Mononuclear cell (primary cell): ENCODE results near the gene SLC34A1. TPM values are rescaled to one million over a fixed set of nuclear protein-coding genes. Genes with fewer than 3 reads are reported as not detected.

ENCODE experiments used
- H3K27me3 ChIP-seq: 2 replicates; pipeline ENCODE4 v1.6.0; 2011; ENCODE audit warnings: low read length, control low read depth; ENCODE audit not compliant: insufficient read depth
- H3K4me1 ChIP-seq: 2 replicates; pipeline ENCODE4 v1.5.1; 2011; ENCODE audit warnings: mild to moderate bottlenecking, low read length, control low read depth; ENCODE audit not compliant: insufficient read depth
- H3K4me3 ChIP-seq: 2 replicates; pipeline ENCODE4 v1.5.1; 2011; ENCODE audit warnings: mild to moderate bottlenecking, low read length, moderate library complexity
- H3K9me3 ChIP-seq: 2 replicates; pipeline ENCODE4 v1.5.1; 2011; ENCODE audit warnings: low read depth, mild to moderate bottlenecking, control low read depth, low read length
- total RNA-seq: library from RNA; depleted of rRNA; stranded (reverse); fragments of >200 nt; gene quantifications from one replicate; pipeline ENCODE4 v1.2.3, GENCODE V29; 2012

The SLC34A1 gene
- total RNA-seq, 1 donor = 0.21 TPM

GRCh38 chr5:177385720-177386119 is 1.5 kb downstream of the SLC34A1 start:
- no peaks in the 10 kb centered on the region for H3K9me3 ChIP-seq
- H3K4me1 ChIP-seq = peaks cover 38% of the 10 kb centered on the region
- H3K4me3 ChIP-seq = no peak overlapping the region
- H3K27me3 ChIP-seq = no peaks in the 10 kb centered on the region

- Histone ChIP-seq H3K9me3 (no peaks in the 10 kb centered on the region), H3K4me1 (peaks cover 40% of the 10 kb centered on the region), H3K27me3 (no peaks in the 10 kb centered on the region), H3K4me3 (no peak overlapping the region)
These were observed 2.3 kb downstream of the SLC34A1 start for GRCh38 chr5:177386542-177386941.

- Histone ChIP-seq H3K9me3 (no peaks in the 10 kb centered on the region), H3K4me3 (no peak overlapping the region), H3K27me3 (no peaks in the 10 kb centered on the region), H3K4me1 (peaks cover 40% of the 10 kb centered on the region)
These were observed 3.2 kb downstream of the SLC34A1 start for GRCh38 chr5:177387405-177387804.

- Histone ChIP-seq H3K9me3 (no peaks in the 10 kb centered on the region), H3K27me3 (no peaks in the 10 kb centered on the region), H3K4me1 (peaks cover 51% of the 10 kb centered on the region), H3K4me3 (no peak overlapping the region)
These were observed 4.4 kb downstream of the SLC34A1 start for GRCh38 chr5:177388521-177389052.

GRCh38 chr5:177389241-177390169 is 5.3 kb downstream of the SLC34A1 start:
- Histone ChIP-seq H3K27me3 (no peaks in the 10 kb centered on the region), H3K4me3 (no peak overlapping the region), H3K4me1 (peaks cover 57% of the 10 kb centered on the region), H3K9me3 (no peaks in the 10 kb centered on the region)

- H3K9me3 ChIP-seq = no peaks in the 10 kb centered on the region
- H3K27me3 ChIP-seq = no peaks in the 10 kb centered on the region
- peaks cover 50% of the 10 kb centered on the region for H3K4me1 ChIP-seq
- H3K4me3 ChIP-seq = no peak overlapping the region
These were observed 6.4 kb downstream of the SLC34A1 start for GRCh38 chr5:177390363-177391300.

GRCh38 chr5:177392765-177393164 is 8.5 kb downstream of the SLC34A1 start:
- Histone ChIP-seq H3K4me3 (no peak overlapping the region), H3K27me3 (no peaks in the 10 kb centered on the region), H3K9me3 (no peaks in the 10 kb centered on the region), H3K4me1 (peaks cover 48% of the 10 kb centered on the region)

GRCh38 chr5:177393206-177393765 is 9.1 kb downstream of the SLC34A1 start:
- Histone ChIP-seq H3K27me3 (no peaks in the 10 kb centered on the region), H3K4me3 (no peak overlapping the region), H3K9me3 (no peaks in the 10 kb centered on the region), H3K4me1 (peaks cover 44% of the 10 kb centered on the region)

GRCh38 chr5:177393990-177394389 is 9.8 kb downstream of the SLC34A1 start:
- H3K9me3 ChIP-seq = no peaks in the 10 kb centered on the region
- peaks cover 37% of the 10 kb centered on the region for H3K4me1 ChIP-seq
- H3K27me3 ChIP-seq = no peaks in the 10 kb centered on the region
- no peak overlapping the region for H3K4me3 ChIP-seq

GRCh38 chr5:177396078-177396477 is 11.8 kb downstream of the SLC34A1 start:
- Histone ChIP-seq H3K4me1 (peaks cover 17% of the 10 kb centered on the region), H3K9me3 (no peaks in the 10 kb centered on the region), H3K4me3 (no peak overlapping the region), H3K27me3 (peaks cover 18% of the 10 kb centered on the region)

GRCh38 chr5:177396807-177397206 is 12.6 kb downstream of the SLC34A1 start:
- Histone ChIP-seq H3K4me1 (peaks cover 17% of the 10 kb centered on the region), H3K27me3 (peaks cover 26% of the 10 kb centered on the region)

GRCh38 chr5:177397875-177398390 is 13.7 kb downstream of the SLC34A1 start:
- Histone ChIP-seq H3K4me1 (peaks cover 23% of the 10 kb centered on the region), H3K4me3 (no peak overlapping the region), H3K9me3 (no peaks in the 10 kb centered on the region), H3K27me3 (peaks cover 37% of the 10 kb centered on the region)

More at GRCh38 chr5:177396807-177397206, 12.6 kb downstream of the SLC34A1 start:
- no peak overlapping the region for H3K4me3 ChIP-seq
- H3K9me3 ChIP-seq = no peaks in the 10 kb centered on the region

- Histone ChIP-seq H3K4me1 (peaks cover 33% of the 10 kb centered on the region), H3K4me3 (no peak within 1 kb of the TSS), H3K9me3 (no peaks in the 10 kb centered on the region), H3K27me3 (peaks cover 44% of the 10 kb centered on the region)
These were observed 16.0 kb downstream of the SLC34A1 start, which contains the start of gene PFN3 for GRCh38 chr5:177399997-177400868. Gene PFN3, minus strand, starts transcription at chr5:177400661. Its CDS starts 85 bp downstream, at chr5:177400576.
